ENCODE data around the gene RHO. TPM values are rescaled to one million over a fixed set of nuclear protein-coding genes. Genes with fewer than 3 reads are reported as not detected.

RHO gene
- total and polyA plus RNA-seq, 10 of the 15 experiments (the other 5 are each of a cell fraction or from before 2014, with no cell fraction given), result not detected

DNA sequence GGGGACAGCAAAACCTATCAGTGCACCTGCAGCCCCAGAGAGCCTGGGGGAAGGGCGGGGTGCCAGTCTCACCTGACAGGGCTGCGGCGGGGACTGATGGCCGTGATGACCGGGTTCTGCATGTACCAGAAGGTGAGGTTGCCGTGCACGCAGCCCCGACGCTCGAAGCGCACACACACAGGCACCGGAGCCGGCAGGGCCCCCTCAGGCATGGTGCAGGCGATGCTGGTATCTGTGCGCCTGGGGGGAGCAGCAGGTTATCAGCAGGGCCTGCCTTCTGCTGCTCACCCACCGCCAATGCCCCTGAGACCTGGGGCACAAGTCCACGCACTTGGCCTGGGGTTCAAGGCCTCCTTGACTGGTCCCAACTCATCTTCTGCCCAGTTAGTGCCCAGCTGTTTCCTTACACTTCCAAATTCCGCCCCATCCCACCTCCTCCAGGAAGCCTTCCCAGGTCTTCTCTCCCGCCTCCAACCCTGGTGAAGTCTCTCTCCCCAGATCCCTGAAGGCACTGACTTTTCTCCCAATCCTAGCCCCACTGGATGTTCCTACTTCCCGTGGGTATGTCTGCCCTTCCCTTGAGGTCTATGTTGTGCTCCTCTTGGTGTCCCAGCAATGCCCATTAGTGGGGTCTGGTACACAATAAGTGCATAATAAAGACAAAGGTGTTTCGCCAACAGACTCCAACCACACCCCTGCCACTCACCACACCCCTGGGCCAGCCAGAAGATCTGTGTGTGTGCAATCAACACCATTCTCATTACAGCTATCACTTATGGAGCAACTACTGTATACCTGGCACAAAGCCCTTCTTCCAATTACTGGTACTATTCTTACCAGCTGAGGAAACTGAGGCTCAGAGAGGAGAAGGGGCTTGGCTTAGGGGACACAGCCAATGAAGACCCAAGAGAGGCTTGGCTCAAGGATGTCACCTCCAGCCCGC, 43.4 kb downstream of the RHO start (continued):
- TF ChIP-seq, protein P1, sequence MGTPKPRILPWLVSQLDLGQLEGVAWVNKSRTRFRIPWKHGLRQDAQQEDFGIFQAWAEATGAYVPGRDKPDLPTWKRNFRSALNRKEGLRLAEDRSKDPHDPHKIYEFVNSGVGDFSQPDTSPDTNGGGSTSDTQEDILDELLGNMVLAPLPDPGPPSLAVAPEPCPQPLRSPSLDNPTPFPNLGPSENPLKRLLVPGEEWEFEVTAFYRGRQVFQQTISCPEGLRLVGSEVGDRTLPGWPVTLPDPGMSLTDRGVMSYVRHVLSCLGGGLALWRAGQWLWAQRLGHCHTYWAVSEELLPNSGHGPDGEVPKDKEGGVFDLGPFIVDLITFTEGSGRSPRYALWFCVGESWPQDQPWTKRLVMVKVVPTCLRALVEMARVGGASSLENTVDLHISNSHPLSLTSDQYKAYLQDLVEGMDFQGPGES (IDR thresholded peaks at IDR 0.05), result no peak
- TF ChIP-seq CHD1 (IDR thresholded peaks at IDR 0.05; ENCODE audit: low read depth, low read length) (no peak), RBBP5 (conservative IDR thresholded peaks at IDR 0.05) (no peak), NRF1 (conservative IDR thresholded peaks at IDR 0.05; ENCODE audit: low read depth, low read length) (no peak)
- TF ChIP-seq, protein P2, sequence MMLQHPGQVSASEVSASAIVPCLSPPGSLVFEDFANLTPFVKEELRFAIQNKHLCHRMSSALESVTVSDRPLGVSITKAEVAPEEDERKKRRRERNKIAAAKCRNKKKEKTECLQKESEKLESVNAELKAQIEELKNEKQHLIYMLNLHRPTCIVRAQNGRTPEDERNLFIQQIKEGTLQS (IDR thresholded peaks at IDR 0.05; ENCODE audit: borderline replicate concordance, extremely low read depth, low read depth, low read length), result no peak

DNA sequence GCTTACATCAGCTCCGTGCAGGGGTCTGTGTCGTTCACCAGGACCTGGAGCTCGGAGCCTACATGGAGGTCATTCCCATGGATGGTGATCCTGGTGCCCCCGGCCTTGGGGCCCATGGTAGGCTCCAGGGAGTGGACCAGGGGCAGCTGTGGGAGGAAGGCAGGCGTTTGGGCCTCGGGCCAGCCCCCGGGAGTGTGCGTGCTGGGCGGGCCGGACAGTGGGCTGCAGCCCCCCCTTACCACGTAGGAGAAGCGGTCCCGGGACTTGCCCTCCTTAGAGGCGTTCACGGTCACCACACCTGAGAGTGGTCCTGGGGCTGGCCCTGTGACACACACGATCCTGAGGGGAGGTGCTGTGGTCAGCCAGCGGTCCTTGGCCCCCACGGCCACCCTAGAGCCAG, 44.2 kb downstream of the RHO start:
- intact Hi-C loops (cut with micrococcal nuclease; ENCODE audit: unreplicated experiment) (no loop called here), in situ Hi-C loops (cut with MboI) (no loop called here)
- Histone ChIP-seq H2AFZ (ENCODE audit: control insufficient read depth, low read depth, low read length) (no peak overlapping the region), H3K27me3 (replicated peaks in 1 of 2; ENCODE audit: control insufficient read depth in 2 of 2, insufficient read depth in 2 of 2, low read length in 1 of 2) (no peaks in the 10 kb centered on the region), H3K4me1 (ENCODE audit: control insufficient read depth, insufficient read depth, low read length) (peaks cover 13% of the 10 kb centered on the region), H3K36me3 (ENCODE audit: control insufficient read depth in 2 of 2, insufficient read depth in 2 of 2, low read length in 1 of 2) (no peaks in the 10 kb centered on the region), H3K4me2 (ENCODE audit: control insufficient read depth, insufficient read depth) (no peak overlapping the region), H3K9me3 (replicated peaks; ENCODE audit: control insufficient read depth, insufficient read depth, low read length) (no peaks in the 10 kb centered on the region), H3K27ac (ENCODE audit: control insufficient read depth, insufficient read depth) (no peak overlapping the region), H3K9ac (ENCODE audit: control insufficient read depth, insufficient read depth, low read length) (no peak overlapping the region), H3K79me2 (ENCODE audit: control insufficient read depth, insufficient read depth, low read length) (no peaks in the 10 kb centered on the region), H3K4me3 (no peak overlapping the region), H4K20me1 (ENCODE audit: control insufficient read depth, insufficient read depth) (no peaks in the 10 kb centered on the region)
- DNase-seq (ENCODE audit: low read depth, low spot score) (no peak), FAIRE-seq (no peak), ATAC-seq (no peak)
- RAD21 ChIA-PET (ENCODE audit: unreplicated experiment), result no interaction called here
- SMC1A ChIA-PET (ENCODE audit: uncharacterized antibody, unreplicated experiment), result no interaction called here
- WGBS (ENCODE audit: insufficient coverage, insufficient replicate concordance, low lambda C conversion rate, missing lambda C conversion rate), result 55% methylated on average over 18 of the region's 18 CpGs
- POLR2A ChIA-PET, result no interaction called here
- BruUV-seq (replicated peaks), result no TSS peak
- CTCF ChIA-PET, result no interaction called here
- TF ChIP-seq MXI1 (IDR thresholded peaks at IDR 0.05; ENCODE audit: low read depth, low read length), result no peak
- TF ChIP-seq ZNF384 (IDR thresholded peaks at IDR 0.05; ENCODE audit: borderline replicate concordance, low read depth, low read length), result no peak
- TF ChIP-seq, protein P3, sequence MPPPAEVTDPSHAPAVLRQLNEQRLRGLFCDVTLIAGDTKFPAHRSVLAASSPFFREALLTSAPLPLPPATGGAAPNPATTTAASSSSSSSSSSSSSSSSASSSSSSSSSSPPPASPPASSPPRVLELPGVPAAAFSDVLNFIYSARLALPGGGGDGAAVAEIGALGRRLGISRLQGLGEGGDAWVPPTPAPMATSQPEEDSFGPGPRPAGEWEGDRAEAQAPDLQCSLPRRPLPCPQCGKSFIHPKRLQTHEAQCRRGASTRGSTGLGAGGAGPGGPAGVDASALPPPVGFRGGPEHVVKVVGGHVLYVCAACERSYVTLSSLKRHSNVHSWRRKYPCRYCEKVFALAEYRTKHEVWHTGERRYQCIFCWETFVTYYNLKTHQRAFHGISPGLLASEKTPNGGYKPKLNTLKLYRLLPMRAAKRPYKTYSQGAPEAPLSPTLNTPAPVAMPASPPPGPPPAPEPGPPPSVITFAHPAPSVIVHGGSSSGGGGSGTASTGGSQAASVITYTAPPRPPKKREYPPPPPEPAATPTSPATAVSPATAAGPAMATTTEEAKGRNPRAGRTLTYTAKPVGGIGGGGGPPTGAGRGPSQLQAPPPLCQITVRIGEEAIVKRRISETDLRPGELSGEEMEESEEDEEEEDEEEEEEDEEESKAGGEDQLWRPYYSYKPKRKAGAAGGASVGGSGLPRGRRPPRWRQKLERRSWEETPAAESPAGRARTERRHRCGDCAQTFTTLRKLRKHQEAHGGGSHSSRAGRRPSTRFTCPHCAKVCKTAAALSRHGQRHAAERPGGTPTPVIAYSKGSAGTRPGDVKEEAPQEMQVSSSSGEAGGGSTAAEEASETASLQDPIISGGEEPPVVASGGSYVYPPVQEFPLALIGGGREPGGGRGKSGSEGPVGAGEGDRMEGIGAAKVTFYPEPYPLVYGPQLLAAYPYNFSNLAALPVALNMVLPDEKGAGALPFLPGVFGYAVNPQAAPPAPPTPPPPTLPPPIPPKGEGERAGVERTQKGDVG (CRISPR knock-in tag; IDR thresholded peaks at IDR 0.05), result no peak
- TF ChIP-seq, protein P4, sequence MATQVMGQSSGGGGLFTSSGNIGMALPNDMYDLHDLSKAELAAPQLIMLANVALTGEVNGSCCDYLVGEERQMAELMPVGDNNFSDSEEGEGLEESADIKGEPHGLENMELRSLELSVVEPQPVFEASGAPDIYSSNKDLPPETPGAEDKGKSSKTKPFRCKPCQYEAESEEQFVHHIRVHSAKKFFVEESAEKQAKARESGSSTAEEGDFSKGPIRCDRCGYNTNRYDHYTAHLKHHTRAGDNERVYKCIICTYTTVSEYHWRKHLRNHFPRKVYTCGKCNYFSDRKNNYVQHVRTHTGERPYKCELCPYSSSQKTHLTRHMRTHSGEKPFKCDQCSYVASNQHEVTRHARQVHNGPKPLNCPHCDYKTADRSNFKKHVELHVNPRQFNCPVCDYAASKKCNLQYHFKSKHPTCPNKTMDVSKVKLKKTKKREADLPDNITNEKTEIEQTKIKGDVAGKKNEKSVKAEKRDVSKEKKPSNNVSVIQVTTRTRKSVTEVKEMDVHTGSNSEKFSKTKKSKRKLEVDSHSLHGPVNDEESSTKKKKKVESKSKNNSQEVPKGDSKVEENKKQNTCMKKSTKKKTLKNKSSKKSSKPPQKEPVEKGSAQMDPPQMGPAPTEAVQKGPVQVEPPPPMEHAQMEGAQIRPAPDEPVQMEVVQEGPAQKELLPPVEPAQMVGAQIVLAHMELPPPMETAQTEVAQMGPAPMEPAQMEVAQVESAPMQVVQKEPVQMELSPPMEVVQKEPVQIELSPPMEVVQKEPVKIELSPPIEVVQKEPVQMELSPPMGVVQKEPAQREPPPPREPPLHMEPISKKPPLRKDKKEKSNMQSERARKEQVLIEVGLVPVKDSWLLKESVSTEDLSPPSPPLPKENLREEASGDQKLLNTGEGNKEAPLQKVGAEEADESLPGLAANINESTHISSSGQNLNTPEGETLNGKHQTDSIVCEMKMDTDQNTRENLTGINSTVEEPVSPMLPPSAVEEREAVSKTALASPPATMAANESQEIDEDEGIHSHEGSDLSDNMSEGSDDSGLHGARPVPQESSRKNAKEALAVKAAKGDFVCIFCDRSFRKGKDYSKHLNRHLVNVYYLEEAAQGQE (IDR thresholded peaks at IDR 0.05; ENCODE audit: low read depth, low read length), result no peak
- no peak for TF ChIP-seq JUND (IDR thresholded peaks at IDR 0.05; ENCODE audit: low read depth, low read length)
- TF ChIP-seq EGR1 (IDR thresholded peaks at IDR 0.05; ENCODE audit: borderline replicate concordance in 1 of 2, low read depth in 2 of 2, low read length in 2 of 2), result no peak
- no peak for TF ChIP-seq SMAD5 (IDR thresholded peaks at IDR 0.05; ENCODE audit: low read depth)
- TF ChIP-seq POU2F2 (IDR thresholded peaks at IDR 0.05; ENCODE audit: borderline replicate concordance, low read depth, low read length), result no peak

Measured in GM12878 (cell line).